IMR-90 (cell line): ENCODE results near the gene SRD5A3. TPM values are rescaled to one million over a fixed set of nuclear protein-coding genes. Genes with fewer than 3 reads are reported as not detected.

ENCODE experiments used
- ATAC-seq: fragments of 200-7000 bp; cut with Tn5 transposase; 2 replicates; pipeline ENCODE4 v1.9.1; 2020; ENCODE audit warnings: low read depth, mild to moderate bottlenecking, moderate library complexity
- BruUV-seq: library from RNA; stranded (reverse); fragments of 400-500 nt; replicated peaks from 2 replicates; lab custom pipeline; 2021; lab: Mats Ljungman, UMichigan
- CTCF ChIA-PET: fragments of 300-600 bp; formaldehyde crosslinking; extraction: SDS; loops from one replicate; lab custom pipeline; 2021; ENCODE audit warnings: antibody characterized with exemption; lab: Yijun Ruan, JAX
- POLR2A ChIA-PET: fragments of 300-600 bp; sonication (Branson Sonifier 250); formaldehyde crosslinking; loops from one replicate; lab custom pipeline; 2022; ENCODE audit warnings: antibody characterized with exemption; ENCODE audit not compliant: unreplicated experiment; lab: Charles Lee
- DNase-seq: peaks from one replicate; pipeline ENCODE4 v3.0.0; 2013
- H2AFZ ChIP-seq: replicated peaks from 2 replicates; pipeline ENCODE3; 2013; ENCODE audit warnings: low read length, mild to moderate bottlenecking; ENCODE audit not compliant: poor library complexity
- H2AK5ac ChIP-seq: 2 replicates; pipeline ENCODE4 v1.6.1; 2013; ENCODE audit warnings: low read depth, low read length, inconsistent platforms
- H2AK9ac ChIP-seq: replicated peaks from 2 replicates; pipeline ENCODE3; 2013; ENCODE audit warnings: mild to moderate bottlenecking, low read depth, low read length, moderate library complexity; ENCODE audit not compliant: poor library complexity
- H2BK120ac ChIP-seq: 2 replicates; pipeline ENCODE4 v1.6.1; 2013; ENCODE audit warnings: low read depth, low read length, inconsistent platforms
- H2BK15ac ChIP-seq: 3 replicates; pipeline ENCODE4 v1.6.1; 2013; ENCODE audit warnings: low read depth, low read length, inconsistent platforms
- H2BK20ac ChIP-seq: 2 replicates; pipeline ENCODE4 v1.6.1; 2013; ENCODE audit warnings: low read depth, mild to moderate bottlenecking, inconsistent platforms, low read length, moderate library complexity
- H2BK5ac ChIP-seq: 2 replicates; pipeline ENCODE4 v1.6.1; 2013; ENCODE audit warnings: mild to moderate bottlenecking, low read depth, low read length, inconsistent platforms; ENCODE audit not compliant: poor library complexity, severe bottlenecking
- H3K14ac ChIP-seq: replicated peaks from 2 replicates; pipeline ENCODE4 v1.6.1; 2013; ENCODE audit warnings: low read depth, low read length, inconsistent platforms
- H3K18ac ChIP-seq: 2 replicates; pipeline ENCODE4 v1.6.1; 2013; ENCODE audit warnings: low read depth, low read length, control low read depth
- H3K23ac ChIP-seq: 2 replicates; pipeline ENCODE4 v1.6.1; 2013; ENCODE audit warnings: low read depth, low read length, inconsistent platforms
- H3K27ac ChIP-seq: 2 replicates; pipeline ENCODE4 v1.5.1; 2013; ENCODE audit warnings: mild to moderate bottlenecking, control low read depth, low read length; ENCODE audit not compliant: insufficient read depth
- H3K27me3 ChIP-seq: 2 replicates; pipeline ENCODE4 v1.6.1; 2013; ENCODE audit warnings: low read length; ENCODE audit not compliant: control insufficient read depth, insufficient read depth
- H3K36me3 ChIP-seq: 2 replicates; pipeline ENCODE4 v1.6.1; 2013; ENCODE audit warnings: low read length, mixed read lengths; ENCODE audit not compliant: control insufficient read depth, insufficient read depth
- H3K4ac ChIP-seq: 2 replicates; pipeline ENCODE4 v1.6.1; 2013; ENCODE audit warnings: low read depth, low read length, inconsistent platforms
- H3K4me1 ChIP-seq: 2 replicates; pipeline ENCODE4 v1.6.1; 2013; ENCODE audit warnings: low read length, mixed read lengths; ENCODE audit not compliant: control insufficient read depth, insufficient read depth
- H3K4me2 ChIP-seq: 2 replicates; pipeline ENCODE4 v1.6.1; 2013; ENCODE audit warnings: low read depth, mild to moderate bottlenecking, control low read depth, low read length, moderate library complexity
- H3K4me3 ChIP-seq: 2 replicates; pipeline ENCODE4 v1.5.1; 2013; ENCODE audit warnings: low read depth, mild to moderate bottlenecking, control low read depth, low read length, moderate library complexity; ENCODE audit not compliant: insufficient read depth
- H3K56ac ChIP-seq: 2 replicates; pipeline ENCODE4 v1.6.1; 2013; ENCODE audit warnings: low read length, inconsistent platforms; ENCODE audit not compliant: insufficient read depth; ENCODE audit errors: extremely low read depth
- H3K79me1 ChIP-seq, 2 experiments: 2 replicates each; pipeline ENCODE4 v1.6.1; 2013; ENCODE audit warnings: low read length in 2 of 2, inconsistent platforms in 1 of 2, low read depth in 1 of 2
- H3K9ac ChIP-seq: 2 replicates; pipeline ENCODE4 v1.6.1; 2013; ENCODE audit warnings: low read depth, low read length, control low read depth
- H3K9me1 ChIP-seq: 2 replicates; pipeline ENCODE4 v1.6.1; 2013; ENCODE audit warnings: low read length, inconsistent platforms; ENCODE audit not compliant: insufficient read depth
- H3K9me3 ChIP-seq: 2 replicates; pipeline ENCODE4 v1.6.1; 2013; ENCODE audit warnings: low read length; ENCODE audit not compliant: control insufficient read depth, insufficient read depth
- H4K20me1 ChIP-seq: 2 replicates; pipeline ENCODE4 v1.6.1; 2013; ENCODE audit warnings: low read length, inconsistent platforms; ENCODE audit not compliant: insufficient read depth
- H4K5ac ChIP-seq: 2 replicates; pipeline ENCODE4 v1.6.1; 2013; ENCODE audit warnings: mild to moderate bottlenecking, low read depth, low read length, control low read depth
- H4K8ac ChIP-seq, 2 experiments: 2 replicates each; pipeline ENCODE4 v1.6.1; 2013; ENCODE audit warnings: low read depth in 2 of 2, low read length in 2 of 2, control low read depth in 1 of 2, inconsistent platforms in 1 of 2
- H4K91ac ChIP-seq: 2 replicates; pipeline ENCODE4 v1.6.1; 2013; ENCODE audit warnings: low read depth, low read length, inconsistent platforms; ENCODE audit not compliant: insufficient read depth
- BHLHE40 ChIP-seq: fragments of 150-350 bp; IDR thresholded peaks from 2 replicates; pipeline ENCODE4 v1.6.1; 2016; ENCODE audit warnings: mild to moderate bottlenecking, low read depth, low read length
- MAFK ChIP-seq: IDR thresholded peaks from 2 replicates; pipeline ENCODE4 v1.6.1; 2012; ENCODE audit warnings: low read depth, low read length, improper control_type of control experiment
- RAD21 ChIP-seq: IDR thresholded peaks from 2 replicates; pipeline ENCODE4 v1.6.1; 2012; ENCODE audit warnings: low read length, improper control_type of control experiment
- USF2 ChIP-seq: fragments of 150-350 bp; IDR thresholded peaks from 2 replicates; pipeline ENCODE4 v1.6.1; 2017; ENCODE audit warnings: mild to moderate bottlenecking, antibody characterized with exemption, low read length, low read depth
- WGBS, 2 experiments: methylation state at CpG; one replicate each; pipeline versions ENCODE4 v1.1.5 to v1.1.7; 2013; ENCODE audit warnings: missing lambda C conversion rate in 2 of 2; ENCODE audit not compliant: insufficient read length in 1 of 2; ENCODE audit errors: extremely low coverage in 2 of 2; 5-methylcytosine and 5-hydroxymethylcytosine counted together
- dilution Hi-C: fragments of 300-500 bp; cut with HindIII; formaldehyde crosslinking; loops from one replicate; pipeline ENCODE4 v1.14.3; 2018; ENCODE audit warnings: low sequenced_read_pairs; ENCODE audit not compliant: unreplicated experiment
- in situ Hi-C: fragments of 300-500 bp; cut with MboI; formaldehyde crosslinking; loops from 3 replicates; pipeline ENCODE4 v1.14.3; 2019; ENCODE audit warnings: low sequenced_read_pairs, inconsistent platforms, mixed read lengths
- intact Hi-C: fragments of 100-400 bp; cut with micrococcal nuclease; formaldehyde crosslinking; loops from 2 replicates; pipeline ENCODE4 v1.10.0; 2022
- polyA plus RNA-seq, 3 experiments: library from polyadenylated mRNA; depleted of rRNA; stranded (reverse); fragments of >200 nt; gene quantifications; 2 replicates each; pipeline ENCODE4 v1.2.3, GENCODE V29; 2012; ENCODE audit warnings: low replicate concordance in 1 of 3
- total RNA-seq: library from RNA; depleted of rRNA; stranded (reverse); fragments of >200 nt; gene quantifications from 2 replicates; pipeline ENCODE4 v1.2.3, GENCODE V29; 2012
- TF ChIP-seq, protein P1 (sequence below): conservative IDR thresholded peaks from 2 replicates; pipeline ENCODE4 v1.5.1; 2012; ENCODE audit warnings: mild to moderate bottlenecking, low read depth, low read length, improper control_type of control experiment

SRD5A3 gene
- total and polyA plus RNA-seq, 2 of the 4 experiments (the other 2 are of a cell fraction) = 5.6 to 6.8 TPM

- BruUV-seq = no TSS peak
- no peak for TF ChIP-seq BHLHE40
- TF ChIP-seq, protein P1, sequence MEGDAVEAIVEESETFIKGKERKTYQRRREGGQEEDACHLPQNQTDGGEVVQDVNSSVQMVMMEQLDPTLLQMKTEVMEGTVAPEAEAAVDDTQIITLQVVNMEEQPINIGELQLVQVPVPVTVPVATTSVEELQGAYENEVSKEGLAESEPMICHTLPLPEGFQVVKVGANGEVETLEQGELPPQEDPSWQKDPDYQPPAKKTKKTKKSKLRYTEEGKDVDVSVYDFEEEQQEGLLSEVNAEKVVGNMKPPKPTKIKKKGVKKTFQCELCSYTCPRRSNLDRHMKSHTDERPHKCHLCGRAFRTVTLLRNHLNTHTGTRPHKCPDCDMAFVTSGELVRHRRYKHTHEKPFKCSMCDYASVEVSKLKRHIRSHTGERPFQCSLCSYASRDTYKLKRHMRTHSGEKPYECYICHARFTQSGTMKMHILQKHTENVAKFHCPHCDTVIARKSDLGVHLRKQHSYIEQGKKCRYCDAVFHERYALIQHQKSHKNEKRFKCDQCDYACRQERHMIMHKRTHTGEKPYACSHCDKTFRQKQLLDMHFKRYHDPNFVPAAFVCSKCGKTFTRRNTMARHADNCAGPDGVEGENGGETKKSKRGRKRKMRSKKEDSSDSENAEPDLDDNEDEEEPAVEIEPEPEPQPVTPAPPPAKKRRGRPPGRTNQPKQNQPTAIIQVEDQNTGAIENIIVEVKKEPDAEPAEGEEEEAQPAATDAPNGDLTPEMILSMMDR = no peak
- TF ChIP-seq RAD21 = no peak
- no peak for TF ChIP-seq MAFK
- no peak for TF ChIP-seq USF2
- Histone ChIP-seq H3K9me3 (no peaks in the 10 kb centered on the region), H3K18ac (no peak overlapping the region), H4K5ac (no peak overlapping the region), H4K20me1 (no peaks in the 10 kb centered on the region), H3K4ac (no peak overlapping the region), H2AFZ (no peak overlapping the region), H3K4me1 (peaks cover 10% of the 10 kb centered on the region), H3K9ac (no peak overlapping the region), H3K36me3 (no peaks in the 10 kb centered on the region), H3K23ac (no peak overlapping the region), H3K4me2 (no peak overlapping the region), H3K79me1 (peaks cover 0 to 15% of the 10 kb centered on the region in 2 experiments; a peak in 2 of 4 replicates), H3K27ac (0 out of 2 replicates have a peak overlapping the region, but pooled peaks have one; percentile 16), H3K27me3 (no peaks in the 10 kb centered on the region), H3K14ac (no peak overlapping the region), H2AK5ac (peak overlapping the region; percentile 65), H2BK120ac (no peak overlapping the region), H2BK15ac (no peak overlapping the region), H2BK20ac (no peak overlapping the region), H3K4me3 (no peak overlapping the region), H2BK5ac (peak overlapping the region; percentile 33), H3K56ac (no peak overlapping the region), H4K91ac (no peak overlapping the region), H4K8ac (peak overlapping the region in 1 of 2 experiments; percentile 30; a peak in 1 of 4 replicates), H2AK9ac (no peak overlapping the region), H3K9me1 (peaks cover 11% of the 10 kb centered on the region)
- intact Hi-C loops = no loop called here
- DNase-seq (no peak), ATAC-seq (no peak)
- in situ Hi-C loops = no loop called here
- ChIA-PET POLR2A (no interaction called here), CTCF (no interaction called here)
- dilution Hi-C loops = no loop called here
- no CpG with 5 or more reads among the region's 2 CpGs for WGBS, 2 experiments
Measured at GRCh38 chr4:55358246-55358645, 12.2 kb downstream of the SRD5A3 start.
